ENCODE results near the gene FAM43B.

FAM43B gene

DNA sequence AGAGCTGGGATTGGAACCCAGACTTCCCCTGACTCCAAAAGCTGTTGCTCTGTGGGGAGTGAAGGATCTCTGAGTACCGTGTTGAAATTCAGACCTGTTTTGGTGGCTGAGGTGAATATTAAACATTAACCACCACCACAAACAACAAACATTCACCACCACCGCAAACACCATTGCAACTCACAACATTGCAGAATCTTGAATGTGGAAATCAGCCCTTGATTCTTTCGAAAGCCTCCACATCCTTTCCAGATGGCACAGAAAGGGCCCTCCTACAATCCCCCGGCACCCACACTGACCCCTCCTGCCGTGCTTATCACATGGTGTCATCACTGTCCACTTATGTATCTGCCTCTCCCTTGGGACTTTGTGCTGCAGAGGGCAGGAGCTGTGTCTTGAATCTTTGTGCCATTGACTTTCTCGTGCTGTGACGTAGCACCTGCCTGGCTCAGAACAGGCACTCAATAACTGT lies 38.0 kb downstream of the FAM43B start:
- DNase-seq (ENCODE audit: low spot score) = peak; percentile 45

DNA sequence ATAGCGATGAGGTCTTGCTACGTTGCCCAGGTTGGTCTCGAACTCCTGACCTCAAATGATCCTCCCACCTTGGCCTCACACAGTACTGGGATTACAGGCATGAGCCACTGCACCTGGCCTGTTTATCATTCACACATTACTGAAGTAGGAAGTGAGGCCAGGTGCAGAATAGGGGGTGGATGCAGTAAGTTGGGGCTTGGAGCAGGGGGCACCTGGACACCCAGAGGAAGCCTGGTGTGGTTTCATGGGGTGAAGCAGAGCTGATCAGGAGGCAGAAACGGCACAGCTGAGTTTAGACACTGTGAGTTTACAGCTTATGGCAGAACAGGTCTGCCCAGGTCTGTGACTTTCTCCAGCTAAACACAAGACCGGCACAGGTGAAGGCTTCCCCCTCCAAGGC lies 41.4 kb downstream of the FAM43B start:
- no peak for DNase-seq (ENCODE audit: low spot score)

DNA sequence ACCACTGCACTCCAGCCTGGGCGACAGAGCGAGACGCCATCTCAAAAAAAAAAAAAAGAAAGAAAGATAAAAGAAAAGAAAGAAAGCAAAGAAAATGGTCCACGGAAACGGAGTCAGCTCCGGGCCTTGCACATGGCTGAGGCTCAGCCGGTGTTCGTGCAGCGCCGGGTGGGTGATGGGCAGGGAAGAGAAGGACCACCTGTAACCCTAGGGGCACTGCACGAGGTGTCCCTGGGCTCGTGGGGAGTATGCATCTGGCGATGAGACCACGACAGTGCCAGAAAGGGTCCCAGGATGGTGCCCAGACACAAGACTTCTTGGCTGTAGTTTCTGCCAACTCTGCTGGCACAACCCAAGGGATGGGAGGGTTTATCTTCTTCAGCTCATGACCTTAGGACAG lies 42.4 kb downstream of the FAM43B start:
- DNase-seq (ENCODE audit: low spot score) = no peak

DNA sequence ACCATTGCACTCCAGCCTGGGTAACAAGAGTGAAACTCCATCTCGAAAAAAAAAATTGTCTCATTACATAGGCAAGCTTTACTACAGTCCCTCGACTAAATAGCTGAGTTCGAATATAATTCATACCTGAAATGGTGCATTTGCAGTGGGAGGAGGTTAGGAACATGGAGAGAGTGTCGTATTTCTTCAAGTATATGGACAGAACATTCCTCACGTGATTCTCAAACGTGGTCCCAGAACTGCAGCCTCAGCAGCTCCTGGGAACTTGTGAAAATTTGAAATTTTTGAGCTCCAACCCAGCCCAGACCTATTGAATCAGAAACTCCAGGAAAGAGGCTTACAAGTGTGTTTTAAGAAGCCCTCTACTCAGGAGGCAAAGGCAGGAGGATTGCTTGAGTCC lies 43.7 kb downstream of the FAM43B start:
- no peak for DNase-seq (ENCODE audit: low spot score)

DNA sequence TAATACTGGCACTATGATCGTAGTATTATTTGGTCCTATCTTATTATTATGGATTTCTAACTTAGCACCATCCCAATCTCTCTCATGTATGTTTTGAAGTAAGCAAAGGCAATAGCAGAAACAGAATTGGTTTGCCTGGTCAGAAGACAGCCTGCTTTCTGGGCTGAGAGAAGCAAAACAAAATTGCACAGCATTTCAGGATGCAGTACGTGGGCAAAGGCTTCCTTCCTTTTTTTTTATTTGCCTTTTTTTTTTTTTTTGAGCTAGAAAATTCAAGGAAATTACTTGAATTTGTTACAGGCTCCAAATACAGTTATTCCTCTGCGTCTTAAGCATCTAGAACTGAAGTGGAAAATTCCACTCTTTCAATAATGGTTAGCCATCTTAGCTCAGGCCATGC lies 45.3 kb downstream of the FAM43B start:
- no peak for DNase-seq (ENCODE audit: low spot score)

DNA sequence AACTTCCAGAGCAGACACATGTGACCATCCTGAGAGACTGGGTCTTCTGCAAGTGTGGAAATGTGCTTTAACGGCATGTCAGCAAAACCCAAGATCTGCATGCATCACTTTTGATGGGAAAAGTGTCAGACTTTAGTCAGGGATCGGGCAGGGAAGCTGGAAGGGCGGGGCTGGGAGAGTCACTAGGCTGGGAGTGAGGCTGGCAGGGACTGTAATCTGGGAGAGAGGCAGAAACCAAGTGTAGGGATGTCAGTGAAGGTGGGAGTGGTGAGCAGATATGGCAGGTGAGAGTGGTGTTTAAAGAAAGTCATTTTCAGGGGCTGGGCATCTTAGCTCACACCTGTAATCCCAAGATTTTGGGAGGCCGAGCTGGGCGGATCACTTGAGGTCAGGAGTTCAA lies 47.8 kb downstream of the FAM43B start:
- no peak for DNase-seq (ENCODE audit: low spot score)

DNA sequence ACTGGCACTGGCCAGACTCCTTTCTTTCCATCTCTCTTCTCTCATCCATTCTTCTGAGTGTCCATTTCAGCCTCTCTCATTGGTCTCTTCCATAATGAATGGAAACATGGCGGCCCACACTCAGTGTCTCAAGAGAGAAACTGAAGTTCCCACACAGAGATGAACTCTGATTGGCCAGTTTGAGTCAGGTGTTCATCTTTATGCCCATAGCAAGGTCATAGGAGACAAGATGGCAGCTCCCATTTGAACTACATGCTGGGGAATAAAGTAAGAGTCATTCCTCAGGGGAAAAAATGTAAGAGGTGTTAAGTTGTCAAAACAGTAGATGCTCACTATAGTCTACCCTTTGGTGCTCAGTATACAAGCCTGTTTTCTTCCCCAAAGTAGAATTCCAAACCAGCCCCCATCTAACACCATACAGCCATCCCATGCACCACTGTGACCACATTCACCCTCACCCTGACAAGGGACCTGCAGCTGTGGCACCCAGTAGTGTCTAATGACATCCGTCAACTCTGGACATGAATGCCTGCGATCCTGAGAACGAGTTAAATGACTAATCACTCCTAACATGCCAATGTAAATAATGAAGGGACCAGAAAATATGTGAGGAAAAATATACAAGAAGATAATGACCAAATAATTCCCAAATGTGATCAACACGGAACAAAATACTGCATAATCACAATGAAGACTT lies 48.9 kb downstream of the FAM43B start:
- peak; percentile 16 for DNase-seq (ENCODE audit: low spot score)

DNA sequence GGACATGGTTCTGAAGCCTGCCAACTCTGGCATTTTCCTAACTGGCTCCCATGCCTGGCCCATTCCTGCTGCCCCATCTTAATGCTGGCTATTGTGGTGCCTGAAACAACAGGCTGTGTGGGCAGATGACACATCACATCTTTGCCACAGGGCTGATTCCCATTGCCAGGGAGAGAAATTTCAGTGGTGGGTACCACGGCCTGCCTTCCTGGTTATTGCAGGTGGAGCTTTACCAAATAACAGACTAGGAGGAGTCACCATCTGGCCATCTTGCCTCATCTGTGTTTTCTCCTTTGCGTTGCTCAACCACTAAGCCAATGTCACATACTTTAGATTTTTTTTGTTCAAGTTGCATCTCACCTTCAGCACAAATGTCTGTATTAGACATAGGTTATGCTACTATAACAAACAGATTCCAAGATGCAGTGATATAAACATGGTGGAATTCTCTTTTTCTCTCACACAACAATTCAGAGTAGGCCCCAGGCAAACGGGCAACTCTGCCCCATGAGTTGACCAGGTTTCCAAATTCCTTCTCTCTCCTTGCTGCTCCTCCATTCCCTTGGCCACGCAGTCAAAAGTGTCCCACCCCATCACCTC lies 50.6 kb downstream of the FAM43B start:
- peak; percentile 47 for DNase-seq (ENCODE audit: low spot score)

DNA sequence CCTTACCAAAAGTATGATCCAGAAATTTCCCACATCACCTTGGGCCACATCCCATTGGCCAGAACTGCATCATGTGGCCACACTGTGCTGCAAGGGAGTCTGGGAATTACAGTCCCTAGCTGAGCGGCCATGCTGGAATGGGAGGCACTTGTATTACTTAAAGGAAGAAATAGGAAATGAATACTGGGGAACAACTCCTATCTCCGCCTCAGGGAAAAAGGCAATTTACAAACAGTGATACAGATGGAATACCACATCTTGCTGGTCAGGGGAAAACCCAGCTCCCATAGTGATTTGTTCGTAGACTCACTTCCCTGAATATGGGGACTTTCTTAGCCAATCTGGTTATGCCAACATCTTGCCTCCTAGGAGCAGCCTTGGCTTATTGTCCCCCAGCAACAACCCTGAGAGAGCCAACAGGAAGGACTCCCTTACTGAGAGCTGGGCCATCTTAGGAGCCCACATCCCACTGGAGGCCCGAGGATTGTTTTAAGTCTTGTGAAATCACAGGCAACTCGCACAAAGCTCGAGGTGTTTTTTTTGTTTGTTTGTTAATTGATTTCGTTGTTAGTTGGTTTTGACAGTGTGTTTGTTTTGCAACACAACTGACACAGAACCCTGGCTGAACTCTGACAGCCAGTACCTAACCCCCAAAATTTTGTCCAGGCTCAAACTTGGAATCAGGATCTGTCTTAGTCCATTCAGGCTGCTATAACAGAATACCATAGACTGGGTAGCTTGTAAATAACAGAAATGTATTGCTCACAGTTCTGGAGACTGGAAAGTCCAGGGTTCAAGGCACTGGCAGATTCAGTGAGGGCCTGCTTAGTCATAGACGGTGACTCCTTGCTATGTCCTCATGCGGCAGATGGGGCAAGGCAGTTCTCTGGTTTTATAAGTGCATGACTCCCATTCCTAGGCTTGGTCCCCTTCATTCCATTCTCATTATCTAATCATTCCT lies 51.4 kb downstream of the FAM43B start:
- DNase-seq (ENCODE audit: low spot score) = peak; percentile 97

All from kidney tubule cell (primary cell).